GM12878 (cell line): ENCODE measurements around the gene MRPL42. TPM values are rescaled to one million over a fixed set of nuclear protein-coding genes. Genes with fewer than 3 reads are reported as not detected.
A peak's percentile ranks its signal among the peaks of the same experiment; 100 is the strongest.

ENCODE experiments used
- ATAC-seq: fragments of 200-7000 bp; cut with Tn5 transposase; 3 replicates; pipeline ENCODE4 v1.9.1; 2020; ENCODE audit warnings: mild to moderate bottlenecking, moderate library complexity
- BruUV-seq: library from RNA; stranded (reverse); fragments of 400-500 nt; replicated peaks from 2 replicates; lab custom pipeline; 2021; lab: Mats Ljungman, UMichigan
- CTCF ChIA-PET: fragments of 300-600 bp; sonication (Branson Sonifier 250); formaldehyde crosslinking; extraction: SDS; loops from one replicate; lab custom pipeline; 2021; ENCODE audit warnings: inconsistent platforms; lab: Yijun Ruan, JAX
- POLR2A ChIA-PET: fragments of 350-600 bp; formaldehyde crosslinking; extraction: SDS; loops from one replicate; lab custom pipeline; 2021; ENCODE audit warnings: inconsistent platforms; lab: Charles Lee
- RAD21 ChIA-PET: fragments of 300-600 bp; sonication (Branson Sonifier 250); formaldehyde crosslinking; loops from one replicate; lab custom pipeline; 2023; ENCODE audit warnings: antibody characterized with exemption; ENCODE audit not compliant: unreplicated experiment; lab: Charles Lee
- SMC1A ChIA-PET: fragments of 300-600 bp; sonication (Branson Sonifier 250); formaldehyde crosslinking; loops from one replicate; lab custom pipeline; 2023; ENCODE audit not compliant: unreplicated experiment, uncharacterized antibody; lab: Charles Lee
- DNase-seq: peaks from one replicate; pipeline ENCODE4 v3.0.0-alpha.2; 2011; ENCODE audit warnings: low read depth, low spot score
- FAIRE-seq: peaks from 3 replicates; lab custom pipeline; 2011; peaks lifted over from hg19 to GRCh38; lab: Jason Lieb, UNC
- H2AFZ ChIP-seq: 2 replicates; pipeline ENCODE4 v1.6.0; 2011; ENCODE audit warnings: low read depth, low read length, control low read depth; ENCODE audit not compliant: control insufficient read depth
- H3K27ac ChIP-seq: 2 replicates; pipeline ENCODE4 v1.5.1; 2011; ENCODE audit warnings: control low read depth; ENCODE audit not compliant: control insufficient read depth, insufficient read depth
- H3K27me3 ChIP-seq, 2 experiments: replicated peaks in 1 of 2; 2 replicates each; pipeline versions ENCODE4 v1.6.0 to v1.6.1; 2011; ENCODE audit warnings: low read length in 1 of 2; ENCODE audit not compliant: control insufficient read depth in 2 of 2, insufficient read depth in 2 of 2
- H3K36me3 ChIP-seq, 2 experiments: 2 replicates each; pipeline ENCODE4 v1.5.1; 2011; ENCODE audit warnings: low read length in 1 of 2; ENCODE audit not compliant: control insufficient read depth in 2 of 2, insufficient read depth in 2 of 2
- H3K4me1 ChIP-seq: 2 replicates; pipeline ENCODE4 v1.6.1; 2011; ENCODE audit warnings: mild to moderate bottlenecking, low read length, moderate library complexity, mixed read lengths; ENCODE audit not compliant: control insufficient read depth, insufficient read depth
- H3K4me2 ChIP-seq: 2 replicates; pipeline ENCODE4 v1.6.0; 2011; ENCODE audit warnings: control low read depth; ENCODE audit not compliant: control insufficient read depth, insufficient read depth
- H3K4me3 ChIP-seq: fragments of 200-600 bp; sonication (generic); 2 replicates; pipeline ENCODE4 v1.5.1; 2016
- H3K79me2 ChIP-seq: 2 replicates; pipeline ENCODE4 v1.6.0; 2011; ENCODE audit warnings: low read length; ENCODE audit not compliant: control insufficient read depth, insufficient read depth
- H3K9ac ChIP-seq: 2 replicates; pipeline ENCODE4 v1.8.0; 2011; ENCODE audit warnings: low read length, control low read depth, mixed read lengths; ENCODE audit not compliant: control insufficient read depth, insufficient read depth
- H3K9me3 ChIP-seq: replicated peaks from 3 replicates; pipeline ENCODE4 v1.5.1; 2011; ENCODE audit warnings: mild to moderate bottlenecking, low read length; ENCODE audit not compliant: control insufficient read depth, insufficient read depth
- H4K20me1 ChIP-seq: 2 replicates; pipeline ENCODE4 v1.6.0; 2011; ENCODE audit not compliant: control insufficient read depth, insufficient read depth
- FOXK2 ChIP-seq: fragments of 450-650 bp; IDR thresholded peaks from 2 replicates; pipeline ENCODE4 v1.6.1; 2017; ENCODE audit warnings: mild to moderate bottlenecking, moderate library complexity
- JUNB ChIP-seq: IDR thresholded peaks from 2 replicates; pipeline ENCODE4 v1.6.1; 2016; ENCODE audit warnings: antibody characterized with exemption, mild to moderate bottlenecking
- MEF2B ChIP-seq: fragments of 450-650 bp; IDR thresholded peaks from 2 replicates; pipeline ENCODE4 v1.6.1; 2018; ENCODE audit warnings: mild to moderate bottlenecking, moderate library complexity; ENCODE audit not compliant: partially characterized antibody, poor library complexity, severe bottlenecking
- POLR2AphosphoS5 ChIP-seq: IDR thresholded peaks from 2 replicates; pipeline ENCODE4 v1.6.1; 2011; ENCODE audit warnings: mild to moderate bottlenecking, low read length, inconsistent platforms
- RUNX3 ChIP-seq: IDR thresholded peaks from 2 replicates; pipeline ENCODE4 v1.6.1; 2012; ENCODE audit warnings: low read length, inconsistent platforms
- WGBS: methylation state at CpG from one replicate; pipeline ENCODE4 v1.1.6; 2016; ENCODE audit warnings: low lambda C conversion rate; ENCODE audit not compliant: insufficient replicate concordance, insufficient coverage; ENCODE audit errors: missing lambda C conversion rate; 5-methylcytosine and 5-hydroxymethylcytosine counted together
- in situ Hi-C: fragments of 300-500 bp; cut with MboI; formaldehyde crosslinking; loops from 9 replicates; pipeline ENCODE4 v1.14.3; 2018; ENCODE audit warnings: mixed read lengths
- intact Hi-C: fragments of 100-400 bp; cut with micrococcal nuclease; formaldehyde crosslinking; loops from one replicate; pipeline ENCODE4 v1.14.2; 2022; ENCODE audit not compliant: unreplicated experiment
- polyA plus RNA-seq, 11 experiments: library from polyadenylated mRNA; depleted of rRNA in 4 of 11; unstranded in 6 of 11; stranded (reverse) in 5 of 11; fragments of >200 nt; fragmentation: Nextera tagmentation in 4 of 11; fragmentation: Illumina TruSeq in 1 of 11; extraction: Ambion mirVana in 4 of 11; extraction: Trizol in 1 of 11; gene quantifications; 1 replicate in 1 of 11; 2 replicates in 10 of 11; pipeline versions ENCODE4 v1.2.1 to v1.2.3, GENCODE V29; 2011 to 2016; ENCODE audit warnings: inconsistent platforms in 2 of 11, missing spikeins in 2 of 11, low read depth in 1 of 11
- total RNA-seq, 4 experiments: library from RNA; depleted of rRNA in 3 of 4; stranded (reverse); fragments of >200 nt in 3 of 4; fragmentation: Illumina TruSeq in 1 of 4; extraction: Trizol in 1 of 4; gene quantifications; 2 replicates each; pipeline versions ENCODE4 v1.2.1 to v1.2.3, GENCODE V29; 2013 to 2021

MRPL42 gene
- total and polyA plus RNA-seq, 10 of the 15 experiments (the other 5 are each of a cell fraction or from before 2014, with no cell fraction given), result 65.1 to 427 (median 126) TPM

DNA sequence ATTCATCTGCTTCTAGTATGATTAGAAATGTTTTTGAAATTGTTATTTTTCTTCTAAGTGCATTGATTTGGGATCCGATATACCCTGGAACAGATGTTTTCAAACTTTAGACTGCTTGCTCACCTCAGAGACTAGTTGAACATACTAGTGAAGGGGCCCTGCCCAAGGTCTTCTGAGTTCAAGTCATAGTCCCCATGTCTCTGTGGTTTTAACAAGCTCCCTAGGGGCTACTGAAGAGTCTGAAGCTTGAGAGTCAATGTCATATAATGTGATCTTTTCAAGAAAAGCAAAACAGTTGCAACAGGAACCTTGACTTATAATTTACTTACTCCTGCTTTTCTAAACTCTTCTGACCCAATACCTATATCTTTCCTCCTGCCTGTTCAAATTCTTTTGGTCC is 18.0 kb upstream of the MRPL42 start:
- ChIA-PET POLR2A (interaction anchor here (0.7 to 0.9 kb wide), 3 partner anchors 11 to 74 kb away, joined by 3 to 4 read pairs (median 4); partner anchors contain the start of gene MRPL42), SMC1A (interaction anchor here (0.6 to 1.7 kb wide), 5 partner anchors 21 to 662 kb away, joined by 3 to 5 read pairs (median 3); no protein-coding TSS in a partner anchor), RAD21 (interaction anchor here (1.7 to 1.9 kb wide), 2 partner anchors 11 to 27 kb away, joined by 3 to 7 read pairs; no protein-coding TSS in a partner anchor), CTCF (interaction anchor here (0.9 to 1.7 kb wide), 4 partner anchors 9 to 29 kb away, joined by 3 to 4 read pairs (median 3); no protein-coding TSS in a partner anchor)
- Histone ChIP-seq H3K4me1 (peaks cover 4% of the 10 kb centered on the region; the same call in 1 of the 2 replicates), H3K36me3 (no peaks in the 10 kb centered on the region), H3K4me2 (no peak overlapping the region), H3K27ac (no peak overlapping the region), H3K9ac (no peak overlapping the region), H3K27me3 (no peaks in the 10 kb centered on the region), H2AFZ (no peak overlapping the region; the same call in 1 of the 2 replicates), H3K9me3 (no peaks in the 10 kb centered on the region), H3K79me2 (no peaks in the 10 kb centered on the region), H4K20me1 (no peaks in the 10 kb centered on the region), H3K4me3 (no peak overlapping the region)
- in situ Hi-C loops, result no loop called here
- no peak for DNase-seq
- ATAC-seq, result peak; percentile 90
- FAIRE-seq, result no peak
- 0% methylated on average over 1 of the region's 1 CpG for WGBS
- BruUV-seq, result no TSS peak
- TF ChIP-seq JUNB (peak; percentile 27; the same call in 1 of the 2 replicates), RUNX3 (peak; percentile 75), FOXK2 (no peak), MEF2B (peak; percentile 92)
- intact Hi-C loops, result no loop called here

- ChIA-PET SMC1A (interaction anchor here (0.6 to 1.4 kb wide), 3 partner anchors 9 to 60 kb away, joined by 3 to 4 read pairs (median 3); partner anchors contain the start of gene UBE2N), CTCF (interaction anchor here (0.7 to 1.6 kb wide), 3 partner anchors 32 to 54 kb away, joined by 3 read pairs; no protein-coding TSS in a partner anchor), RAD21 (no interaction called here)
- no peak overlapping the region for H3K27ac ChIP-seq
- ATAC-seq (no peak), FAIRE-seq (no peak), DNase-seq (no peak)
- in situ Hi-C loops, result no loop called here
- H3K79me2 ChIP-seq, result no peaks in the 10 kb centered on the region
- no peak overlapping the region for H3K4me2 ChIP-seq
- BruUV-seq, result no TSS peak
- intact Hi-C loops, result no loop called here
- H3K4me3 ChIP-seq, result no peak overlapping the region
- H3K9ac ChIP-seq, result no peak overlapping the region
- 45% methylated on average over 3 of the region's 3 CpGs for WGBS
- H3K36me3 ChIP-seq, result no peaks in the 10 kb centered on the region
- H2AFZ ChIP-seq, result no peak overlapping the region; the same call in 1 of the 2 replicates
- H3K9me3 ChIP-seq, result no peaks in the 10 kb centered on the region
- no peaks in the 10 kb centered on the region for H4K20me1 ChIP-seq
- peaks cover 4% of the 10 kb centered on the region; the same call in 1 of the 2 replicates for H3K4me1 ChIP-seq
- TF ChIP-seq POLR2AphosphoS5, result no peak
- TF ChIP-seq, all 136 proteins: peak for 0
- H3K27me3 ChIP-seq, result no peaks in the 10 kb centered on the region
- POLR2A ChIA-PET, result interaction anchor here (0.7 to 1.1 kb wide), 3 partner anchors 8 to 25 kb away, joined by 3 read pairs; no protein-coding TSS in a partner anchor
Observed at GRCh38 chr12:93451423-93452158, 15.7 kb upstream of the MRPL42 start.
